ENCODE results near the gene UPB1.

UPB1 gene

DNA sequence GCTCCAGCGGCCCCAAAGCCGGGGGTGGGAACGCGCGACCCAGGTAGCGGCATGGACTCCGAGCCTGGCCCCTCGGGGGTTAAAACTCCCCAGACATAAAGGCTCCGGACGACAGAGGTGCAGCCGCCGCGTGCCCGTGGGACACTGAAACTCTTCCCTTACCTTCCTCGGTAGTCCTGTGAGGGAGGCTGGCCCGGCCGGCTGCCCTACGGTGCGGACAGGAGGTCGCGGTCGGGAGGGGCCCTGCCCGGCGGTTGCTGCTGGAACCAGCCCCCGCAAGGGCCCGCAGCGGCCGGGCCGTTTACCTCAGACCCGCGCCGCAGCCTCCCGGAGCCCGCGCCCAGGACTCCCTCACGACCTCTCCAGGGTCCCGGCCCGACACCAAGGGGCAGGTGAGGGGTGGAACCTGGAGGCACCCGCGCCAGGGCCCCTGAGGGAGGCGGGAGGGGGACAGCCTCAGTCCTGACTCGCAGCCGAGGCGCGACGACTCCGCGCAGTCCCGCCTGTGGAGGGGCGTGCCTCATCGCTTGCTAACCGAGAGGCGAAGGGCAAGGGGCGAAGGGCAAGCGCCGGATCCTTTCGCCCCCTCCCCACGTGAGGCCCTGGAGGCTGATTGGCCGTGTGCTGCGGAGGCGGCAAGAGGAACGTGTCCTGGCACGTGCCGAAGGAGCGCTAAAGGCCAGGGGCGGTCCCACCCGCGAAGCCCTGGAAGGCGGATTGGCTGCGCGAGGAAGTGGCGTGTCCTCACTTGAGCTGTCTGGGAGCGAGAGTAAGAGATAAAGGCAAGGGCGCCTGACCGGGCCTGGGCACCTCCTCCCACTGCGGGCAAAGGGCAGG is at the start of gene UPB1:
UPB1 (plus strand) TSS at position 805 of the 837 bp plus-strand sequence. CDS start 72 bp downstream, outside the sequence.
- TF ChIP-seq CTCF (IDR thresholded peaks at IDR 0.05; ENCODE audit: low read depth, low read length): no peak
- H3K4me3 ChIP-seq (ENCODE audit: low read depth, low read length): no peak within 1 kb of the TSS
- no peak for DNase-seq
- no peak within 1 kb of the TSS for H3K27ac ChIP-seq
- no peaks in the 10 kb centered on the region for H3K27me3 ChIP-seq (ENCODE audit: insufficient read depth, low read depth, severe bottlenecking)
- H3K9me3 ChIP-seq (ENCODE audit: severe bottlenecking): no peaks in the 10 kb centered on the region
- no peaks in the 10 kb centered on the region for H3K36me3 ChIP-seq

- peak overlapping the region; percentile 11 for H3K4me3 ChIP-seq (ENCODE audit: low read depth, low read length)
- H3K36me3 ChIP-seq: no peaks in the 10 kb centered on the region
- no peaks in the 10 kb centered on the region for H3K27me3 ChIP-seq (ENCODE audit: insufficient read depth, low read depth, severe bottlenecking)
- peak overlapping the region; percentile 90 for H3K27ac ChIP-seq
- no peak for TF ChIP-seq CTCF (IDR thresholded peaks at IDR 0.05; ENCODE audit: low read depth, low read length)
- no peaks in the 10 kb centered on the region for H3K9me3 ChIP-seq (ENCODE audit: severe bottlenecking)
- peak; percentile 97 for DNase-seq
Observed at GRCh38 chr22:24445481-24446259, 49.5 kb upstream of the UPB1 start.

DNA sequence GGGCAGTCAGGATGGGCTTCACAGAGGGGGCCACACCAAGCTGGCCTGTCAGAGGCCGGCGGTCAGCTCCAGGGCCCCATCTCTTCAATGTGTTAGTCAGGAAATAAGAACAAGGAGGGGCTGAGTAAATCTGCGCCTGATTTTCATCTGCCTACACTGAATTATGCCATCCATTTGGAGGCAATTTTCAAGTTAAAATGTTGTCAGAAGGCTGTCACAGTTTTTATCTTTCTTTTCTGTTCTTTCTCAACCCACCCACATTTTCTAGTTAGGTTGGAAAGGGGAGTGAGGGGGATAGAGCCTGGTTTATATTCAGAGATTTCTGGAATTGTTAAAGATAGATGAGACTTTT is 48.9 kb upstream of the UPB1 start:
- no peak for TF ChIP-seq CTCF (IDR thresholded peaks at IDR 0.05; ENCODE audit: low read depth, low read length)
- Histone ChIP-seq H3K27me3 (ENCODE audit: insufficient read depth, low read depth, severe bottlenecking) (no peaks in the 10 kb centered on the region), H3K4me3 (ENCODE audit: low read depth, low read length) (no peak overlapping the region; the same call in 1 of the 2 replicates), H3K36me3 (no peaks in the 10 kb centered on the region), H3K9me3 (ENCODE audit: severe bottlenecking) (no peaks in the 10 kb centered on the region), H3K27ac (peak overlapping the region; percentile 90)
- DNase-seq: no peak

GRCh38 chr22:24450610-24451009 is 44.5 kb upstream of the UPB1 start:
- peak; percentile 92 for DNase-seq
- Histone ChIP-seq H3K36me3 (no peaks in the 10 kb centered on the region), H3K27ac (peak overlapping the region; percentile 52), H3K9me3 (ENCODE audit: severe bottlenecking) (no peaks in the 10 kb centered on the region), H3K4me3 (ENCODE audit: low read depth, low read length) (no peak overlapping the region), H3K27me3 (ENCODE audit: insufficient read depth, low read depth, severe bottlenecking) (no peaks in the 10 kb centered on the region)
- TF ChIP-seq CTCF (IDR thresholded peaks at IDR 0.05; ENCODE audit: low read depth, low read length): no peak

DNA sequence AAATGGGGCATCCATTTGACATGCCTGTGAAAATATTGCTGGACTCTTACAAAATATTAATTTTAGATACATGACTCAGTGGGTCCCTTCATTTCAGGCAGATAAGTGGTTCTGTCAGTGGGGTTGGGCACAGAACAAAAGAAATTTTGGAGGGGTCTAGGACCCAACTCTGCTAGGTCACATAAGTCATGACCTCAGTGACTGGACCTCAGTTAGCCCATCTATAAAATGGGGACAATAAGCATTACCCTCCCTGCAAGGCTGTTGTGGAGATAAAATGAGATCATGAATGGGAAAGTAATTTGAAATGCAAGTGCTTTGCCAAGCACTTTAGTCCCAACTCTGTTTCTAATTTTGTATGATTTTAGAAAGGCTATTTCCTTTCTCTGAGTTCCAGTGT is 44.0 kb upstream of the UPB1 start:
- H3K9me3 ChIP-seq (ENCODE audit: severe bottlenecking): no peaks in the 10 kb centered on the region
- no peak for DNase-seq
- H3K4me3 ChIP-seq (ENCODE audit: low read depth, low read length): no peak overlapping the region
- no peaks in the 10 kb centered on the region for H3K27me3 ChIP-seq (ENCODE audit: insufficient read depth, low read depth, severe bottlenecking)
- no peak for TF ChIP-seq CTCF (IDR thresholded peaks at IDR 0.05; ENCODE audit: low read depth, low read length)
- peak overlapping the region; percentile 52 for H3K27ac ChIP-seq
- H3K36me3 ChIP-seq: no peaks in the 10 kb centered on the region

Data from WERI-Rb-1 (cell line).